ENCODE measurements around the gene TMEM40. TPM values are rescaled to one million over a fixed set of nuclear protein-coding genes. Genes with fewer than 3 reads are reported as not detected.

The TMEM40 gene
- total RNA-seq, 2 experiments from 2014 or later, result not detected

- Mint-ChIP-seq H3K27ac (no peak overlapping the region), H3K27me3 (peaks cover 2% of the 10 kb centered on the region), H3K9me3 (no peaks in the 10 kb centered on the region), H3K4me3 (no peak overlapping the region), H3K36me3 (ENCODE audit: low read depth) (no peaks in the 10 kb centered on the region), H3K4me1 (no peaks in the 10 kb centered on the region)
- ChIA-PET CTCF (no interaction called here), POLR2A (no interaction called here)
- DNase-seq, result no peak
Measured at GRCh38 chr3:12692444-12692843, 66.6 kb downstream of the TMEM40 start.

- Mint-ChIP-seq H3K4me3 (no peak overlapping the region), H3K27ac (no peak overlapping the region), H3K4me1 (no peaks in the 10 kb centered on the region), H3K9me3 (no peaks in the 10 kb centered on the region), H3K27me3 (peaks cover 2% of the 10 kb centered on the region), H3K36me3 (ENCODE audit: low read depth) (no peaks in the 10 kb centered on the region)
- POLR2A ChIA-PET, result no interaction called here
- no peak for DNase-seq
- CTCF ChIA-PET, result no interaction called here
Measured at GRCh38 chr3:12689997-12690711, 68.9 kb downstream of the TMEM40 start.

GRCh38 chr3:12687948-12688347, 71.1 kb downstream of the TMEM40 start:
- H3K27ac Mint-ChIP-seq, result no peak overlapping the region
- ChIA-PET POLR2A (no interaction called here), CTCF (interaction anchor here (1.5 kb wide), 1 partner anchor 18 kb away, joined by 4 read pairs; no protein-coding TSS in a partner anchor)
- H3K36me3 Mint-ChIP-seq (ENCODE audit: low read depth), result no peaks in the 10 kb centered on the region
- no peak overlapping the region for H3K4me3 Mint-ChIP-seq
- H3K4me1 Mint-ChIP-seq, result no peaks in the 10 kb centered on the region
- H3K9me3 Mint-ChIP-seq, result no peaks in the 10 kb centered on the region
- H3K27me3 Mint-ChIP-seq, result no peaks in the 10 kb centered on the region
- DNase-seq, result no peak

GRCh38 chr3:12686096-12686495, 73.0 kb downstream of the TMEM40 start:
- no peak for DNase-seq
- ChIA-PET POLR2A (no interaction called here), CTCF (no interaction called here)
- Mint-ChIP-seq H3K9me3 (no peaks in the 10 kb centered on the region), H3K36me3 (ENCODE audit: low read depth) (no peaks in the 10 kb centered on the region), H3K4me1 (peaks cover 5% of the 10 kb centered on the region), H3K27ac (no peak overlapping the region), H3K4me3 (no peak overlapping the region), H3K27me3 (no peaks in the 10 kb centered on the region)

Other genes starting within 250 kb of the TMEM40 start
- gene MKRN2OS, start 213.8 kb downstream of the TMEM40 start, total RNA-seq, result not detected
- gene MKRN2, start 202.2 kb downstream of the TMEM40 start, total RNA-seq, result 10 to 100 TPM; 21.9 to 24.2 TPM
- gene RAF1, start 95.1 kb downstream of the TMEM40 start, total RNA-seq, result 10 to 100 TPM; 83.2 to 86.0 TPM
- gene CAND2, start 37.4 kb upstream of the TMEM40 start, total RNA-seq, result under 1 TPM in 1 of 2 experiments, not detected in 1; 0.15 TPM
- gene RPL32, start 82.3 kb upstream of the TMEM40 start, total RNA-seq, result 1,000 to 10,000 TPM; 1,634 to 1,730 TPM